A549 treated with CpdA at 1 μM for 4 hours (cell line): ENCODE data around the gene ASNS. TPM values are rescaled to one million over a fixed set of nuclear protein-coding genes. Genes with fewer than 3 reads are reported as not detected.

ENCODE experiments used
- total RNA-seq: library from RNA; stranded (reverse); fragments of 200-300 nt; extraction: Qiagen RNA extraction; gene quantifications from 5 replicates; pipeline ENCODE4 v1.2.3, GENCODE V29; 2022; ENCODE audit warnings: low read depth

Gene ASNS
- 57.2 to 71.2 TPM (median 64.7 TPM) in 5 replicates for total RNA-seq

DNA sequence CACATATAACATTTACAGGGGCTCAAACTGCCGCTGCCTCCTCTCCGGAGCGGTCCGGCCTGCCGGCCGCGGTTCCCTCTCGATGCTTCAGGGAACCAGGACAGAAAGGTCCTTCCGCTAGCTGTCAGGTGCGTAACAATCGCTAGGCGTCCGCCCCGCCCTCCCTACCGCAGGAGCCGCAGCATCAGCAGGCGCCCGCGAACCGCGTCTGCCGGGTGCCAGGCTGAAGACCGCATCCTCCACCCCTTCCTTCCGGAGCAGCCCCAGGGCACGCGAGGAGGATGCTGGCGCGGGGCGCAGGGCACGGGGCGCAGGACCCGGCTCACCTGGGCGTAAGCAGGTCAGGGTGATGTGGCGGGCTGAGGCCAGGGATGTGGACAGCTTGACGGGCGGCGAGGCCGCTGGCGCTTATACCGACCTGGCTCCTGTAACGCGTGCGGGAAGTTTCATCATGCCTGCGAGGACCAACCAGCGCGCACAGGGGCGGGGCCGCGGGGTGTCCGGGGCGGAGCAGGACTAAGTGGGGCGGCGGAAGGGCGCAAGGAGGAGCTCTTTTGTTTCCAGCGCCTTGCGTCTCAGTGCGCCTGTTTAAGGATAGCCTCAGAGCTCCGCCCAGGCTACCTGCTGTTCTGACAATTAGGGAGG lies at the start of gene ASNS:
Gene ASNS, minus strand, starts transcription at position 384 of the 645 bp plus-strand sequence. CDS start 3,252 bp downstream, outside the sequence.

Other genes starting within 250 kb of the ASNS start
- gene TAC1, start 140.3 kb downstream of the ASNS start, total RNA-seq, result 0.30 TPM in 1 of 5 replicates, not detected in the others
- gene OCM2, start 117.8 kb upstream of the ASNS start, total RNA-seq, result not detected in 5 replicates
- gene LMTK2, start 234.5 kb upstream of the ASNS start, total RNA-seq, result 9.0 to 13.4 TPM (median 10.7 TPM) in 5 replicates